Measurements from ENCODE around the gene KLK7.

The KLK7 gene

GRCh38 chr19:50957587-50957986, 26.1 kb downstream of the KLK7 start:
- no peak overlapping the region for H3K4me3 ChIP-seq (ENCODE audit: low read depth in 1 of 2, low read length in 2 of 2)
- no peak overlapping the region for H3K27ac ChIP-seq (ENCODE audit: low read length)
- no peaks in the 10 kb centered on the region for H3K27me3 ChIP-seq (ENCODE audit: low read depth, low read length)
- peaks cover 0 to 5% of the 10 kb centered on the region in 2 donors for H3K9me3 ChIP-seq (ENCODE audit: control insufficient read depth in 1 of 2, low read length in 2 of 2)
- no peaks in the 10 kb centered on the region for H3K36me3 ChIP-seq (ENCODE audit: control insufficient read depth in 1 of 2, insufficient read depth in 2 of 2, low read length in 2 of 2)
- H3K4me1 ChIP-seq (ENCODE audit: control insufficient read depth in 1 of 2, insufficient read depth in 2 of 2, low read length in 2 of 2): no peaks in the 10 kb centered on the region

DNA sequence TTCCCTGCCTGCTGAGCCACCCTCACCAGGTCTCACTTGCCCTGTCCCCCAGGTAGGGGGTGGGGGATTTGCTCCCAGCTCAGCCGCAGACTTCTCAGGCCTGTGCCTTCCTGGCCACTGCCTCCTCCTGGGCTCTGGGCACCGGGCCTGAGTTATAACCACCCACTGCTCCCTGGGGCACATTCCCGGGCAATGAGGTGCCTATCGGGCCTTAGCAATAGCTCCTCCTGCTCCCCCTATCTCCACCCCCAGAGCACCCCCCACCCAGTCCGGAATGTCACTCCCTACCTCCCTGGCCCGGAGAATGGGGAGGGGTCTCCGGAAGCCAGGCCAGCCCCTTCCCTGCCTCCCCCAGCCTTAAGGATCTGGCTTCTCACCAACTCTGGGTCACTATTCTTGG, 30.8 kb downstream of the KLK7 start, which contains the start of gene KLK5:
Gene KLK5 (minus strand): TSS at position 129 of the 400 bp plus-strand sequence. CDS start 381 bp downstream, outside the sequence.
- no peak within 1 kb of the TSS for H3K27ac ChIP-seq (ENCODE audit: low read length)
- H3K4me3 ChIP-seq (ENCODE audit: low read depth in 1 of 2, low read length in 2 of 2): no peak within 1 kb of the TSS
- no peaks in the 10 kb centered on the region for H3K4me1 ChIP-seq (ENCODE audit: control insufficient read depth in 1 of 2, insufficient read depth in 2 of 2, low read length in 2 of 2)
- H3K27me3 ChIP-seq (ENCODE audit: low read depth, low read length): no peaks in the 10 kb centered on the region
- H3K9me3 ChIP-seq (ENCODE audit: control insufficient read depth in 1 of 2, low read length in 2 of 2): no peaks in the 10 kb centered on the region
- H3K36me3 ChIP-seq (ENCODE audit: control insufficient read depth in 1 of 2, insufficient read depth in 2 of 2, low read length in 2 of 2): no peaks in the 10 kb centered on the region

- Histone ChIP-seq H3K4me1 (ENCODE audit: control insufficient read depth in 1 of 2, insufficient read depth in 2 of 2, low read length in 2 of 2) (no peaks in the 10 kb centered on the region), H3K4me3 (ENCODE audit: low read depth in 1 of 2, low read length in 2 of 2) (no peak overlapping the region), H3K9me3 (ENCODE audit: control insufficient read depth in 1 of 2, low read length in 2 of 2) (no peaks in the 10 kb centered on the region), H3K27me3 (ENCODE audit: low read depth, low read length) (no peaks in the 10 kb centered on the region), H3K36me3 (ENCODE audit: control insufficient read depth in 1 of 2, insufficient read depth in 2 of 2, low read length in 2 of 2) (no peaks in the 10 kb centered on the region), H3K27ac (ENCODE audit: low read length) (no peak overlapping the region)
Observed at GRCh38 chr19:50949861-50950260, 33.9 kb downstream of the KLK7 start.

- H3K36me3 ChIP-seq (ENCODE audit: control insufficient read depth in 1 of 2, insufficient read depth in 2 of 2, low read length in 2 of 2): no peaks in the 10 kb centered on the region
- H3K4me1 ChIP-seq (ENCODE audit: control insufficient read depth in 1 of 2, insufficient read depth in 2 of 2, low read length in 2 of 2): no peaks in the 10 kb centered on the region
- H3K4me3 ChIP-seq (ENCODE audit: low read depth in 1 of 2, low read length in 2 of 2): no peak overlapping the region
- H3K27me3 ChIP-seq (ENCODE audit: low read depth, low read length): no peaks in the 10 kb centered on the region
- no peak overlapping the region for H3K27ac ChIP-seq (ENCODE audit: low read length)
- H3K9me3 ChIP-seq (ENCODE audit: control insufficient read depth in 1 of 2, low read length in 2 of 2): no peaks in the 10 kb centered on the region
Observed at GRCh38 chr19:50947123-50947522, 36.6 kb downstream of the KLK7 start.

GRCh38 chr19:50944795-50945194, 38.9 kb downstream of the KLK7 start:
- H3K36me3 ChIP-seq (ENCODE audit: control insufficient read depth in 1 of 2, insufficient read depth in 2 of 2, low read length in 2 of 2): no peaks in the 10 kb centered on the region
- no peaks in the 10 kb centered on the region for H3K27me3 ChIP-seq (ENCODE audit: low read depth, low read length)
- H3K4me3 ChIP-seq (ENCODE audit: low read depth in 1 of 2, low read length in 2 of 2): no peak overlapping the region
- H3K9me3 ChIP-seq (ENCODE audit: control insufficient read depth in 1 of 2, low read length in 2 of 2): peaks cover 0 to 3% of the 10 kb centered on the region in 2 donors
- no peak overlapping the region for H3K27ac ChIP-seq (ENCODE audit: low read length)
- no peaks in the 10 kb centered on the region for H3K4me1 ChIP-seq (ENCODE audit: control insufficient read depth in 1 of 2, insufficient read depth in 2 of 2, low read length in 2 of 2)

DNA sequence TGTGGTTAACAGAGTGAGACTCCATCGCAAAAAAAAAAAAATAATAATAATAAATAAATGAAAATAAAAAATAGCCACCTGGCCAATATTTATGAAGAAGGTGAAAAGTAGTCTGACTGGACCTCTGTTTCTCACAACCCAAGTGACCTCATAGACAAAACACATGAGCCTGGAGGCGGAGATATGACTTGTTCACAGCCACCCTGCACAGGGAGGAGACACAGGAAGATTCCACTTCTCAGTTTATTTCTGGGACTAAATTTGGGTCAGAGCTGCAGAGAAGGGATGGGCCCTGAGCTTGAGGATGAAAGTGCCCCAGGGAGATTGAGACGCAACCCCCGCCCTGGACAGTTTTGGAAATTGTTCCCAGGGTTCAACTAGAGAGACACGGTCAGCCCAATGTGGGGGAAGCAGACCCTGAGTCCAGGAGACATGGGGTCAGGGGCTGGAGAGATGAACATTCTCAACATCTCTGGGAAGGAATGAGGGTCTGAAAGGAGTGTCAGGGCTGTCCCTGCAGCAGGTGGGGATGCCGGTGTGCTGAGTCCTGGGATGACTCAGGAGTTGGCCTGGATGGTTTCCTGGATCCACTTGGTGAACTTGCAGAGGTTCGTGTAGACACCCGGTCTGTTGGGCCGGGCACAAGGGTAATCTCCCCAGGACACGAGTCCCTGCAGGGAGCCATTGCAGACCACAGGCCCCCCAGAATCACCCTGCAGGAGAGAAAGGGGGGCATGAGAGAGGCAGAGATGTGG, 40.5 kb downstream of the KLK7 start:
- Histone ChIP-seq H3K27me3 (ENCODE audit: low read depth, low read length) (no peaks in the 10 kb centered on the region), H3K4me3 (ENCODE audit: low read depth in 1 of 2, low read length in 2 of 2) (no peak overlapping the region), H3K4me1 (ENCODE audit: control insufficient read depth in 1 of 2, insufficient read depth in 2 of 2, low read length in 2 of 2) (no peaks in the 10 kb centered on the region), H3K27ac (ENCODE audit: low read length) (no peak overlapping the region), H3K9me3 (ENCODE audit: control insufficient read depth in 1 of 2, low read length in 2 of 2) (peaks cover 0 to 11% of the 10 kb centered on the region in 2 donors), H3K36me3 (ENCODE audit: control insufficient read depth in 1 of 2, insufficient read depth in 2 of 2, low read length in 2 of 2) (no peaks in the 10 kb centered on the region)

GRCh38 chr19:50939596-50939995, 44.1 kb downstream of the KLK7 start:
- no peak overlapping the region for H3K27ac ChIP-seq (ENCODE audit: low read length)
- H3K4me1 ChIP-seq (ENCODE audit: control insufficient read depth in 1 of 2, insufficient read depth in 2 of 2, low read length in 2 of 2): no peaks in the 10 kb centered on the region
- no peak overlapping the region for H3K4me3 ChIP-seq (ENCODE audit: low read depth in 1 of 2, low read length in 2 of 2)
- H3K9me3 ChIP-seq (ENCODE audit: control insufficient read depth in 1 of 2, low read length in 2 of 2): peaks cover 0 to 11% of the 10 kb centered on the region in 2 donors
- H3K36me3 ChIP-seq (ENCODE audit: control insufficient read depth in 1 of 2, insufficient read depth in 2 of 2, low read length in 2 of 2): no peaks in the 10 kb centered on the region
- H3K27me3 ChIP-seq (ENCODE audit: low read depth, low read length): no peaks in the 10 kb centered on the region

DNA sequence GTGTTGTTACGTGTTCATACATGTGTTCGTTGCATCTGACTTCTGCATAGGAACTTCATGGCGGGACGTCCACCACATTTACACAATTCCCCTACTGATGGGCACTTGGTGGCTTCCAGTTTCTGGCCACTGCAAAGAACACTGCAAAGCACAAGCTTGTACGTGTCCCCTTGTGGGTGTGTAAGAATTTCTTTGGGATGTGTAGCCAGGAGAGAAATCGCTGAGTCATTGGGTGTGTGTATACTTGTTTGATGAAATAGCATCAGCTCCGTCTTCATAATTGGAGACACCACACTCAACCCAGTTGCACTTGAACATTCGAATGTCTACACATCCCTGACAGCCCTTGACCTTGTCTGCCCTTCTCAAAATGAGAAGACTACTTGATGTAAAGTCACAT, 50.1 kb downstream of the KLK7 start:
- H3K36me3 ChIP-seq (ENCODE audit: control insufficient read depth in 1 of 2, insufficient read depth in 2 of 2, low read length in 2 of 2): no peaks in the 10 kb centered on the region
- no peak overlapping the region for H3K27ac ChIP-seq (ENCODE audit: low read length)
- H3K4me1 ChIP-seq (ENCODE audit: control insufficient read depth in 1 of 2, insufficient read depth in 2 of 2, low read length in 2 of 2): no peaks in the 10 kb centered on the region
- peaks cover 3% of the 10 kb centered on the region for H3K27me3 ChIP-seq (ENCODE audit: low read depth, low read length)
- H3K9me3 ChIP-seq (ENCODE audit: control insufficient read depth in 1 of 2, low read length in 2 of 2): no peaks in the 10 kb centered on the region
- no peak overlapping the region for H3K4me3 ChIP-seq (ENCODE audit: low read depth in 1 of 2, low read length in 2 of 2)

- Histone ChIP-seq H3K36me3 (ENCODE audit: control insufficient read depth in 1 of 2, insufficient read depth in 2 of 2, low read length in 2 of 2) (no peaks in the 10 kb centered on the region), H3K9me3 (ENCODE audit: control insufficient read depth in 1 of 2, low read length in 2 of 2) (no peaks in the 10 kb centered on the region), H3K27ac (ENCODE audit: low read length) (no peak overlapping the region), H3K27me3 (ENCODE audit: low read depth, low read length) (peaks cover 5% of the 10 kb centered on the region), H3K4me1 (ENCODE audit: control insufficient read depth in 1 of 2, insufficient read depth in 2 of 2, low read length in 2 of 2) (no peaks in the 10 kb centered on the region), H3K4me3 (ENCODE audit: low read depth in 1 of 2, low read length in 2 of 2) (no peak overlapping the region)
Observed at GRCh38 chr19:50932690-50933083, 51.0 kb downstream of the KLK7 start.

GRCh38 chr19:50932018-50932689, 51.6 kb downstream of the KLK7 start:
- peaks cover 5% of the 10 kb centered on the region for H3K27me3 ChIP-seq (ENCODE audit: low read depth, low read length)
- H3K4me1 ChIP-seq (ENCODE audit: control insufficient read depth in 1 of 2, insufficient read depth in 2 of 2, low read length in 2 of 2): no peaks in the 10 kb centered on the region
- no peak overlapping the region for H3K27ac ChIP-seq (ENCODE audit: low read length)
- H3K4me3 ChIP-seq (ENCODE audit: low read depth in 1 of 2, low read length in 2 of 2): no peak overlapping the region
- H3K36me3 ChIP-seq (ENCODE audit: control insufficient read depth in 1 of 2, insufficient read depth in 2 of 2, low read length in 2 of 2): no peaks in the 10 kb centered on the region
- no peaks in the 10 kb centered on the region for H3K9me3 ChIP-seq (ENCODE audit: control insufficient read depth in 1 of 2, low read length in 2 of 2)

DNA sequence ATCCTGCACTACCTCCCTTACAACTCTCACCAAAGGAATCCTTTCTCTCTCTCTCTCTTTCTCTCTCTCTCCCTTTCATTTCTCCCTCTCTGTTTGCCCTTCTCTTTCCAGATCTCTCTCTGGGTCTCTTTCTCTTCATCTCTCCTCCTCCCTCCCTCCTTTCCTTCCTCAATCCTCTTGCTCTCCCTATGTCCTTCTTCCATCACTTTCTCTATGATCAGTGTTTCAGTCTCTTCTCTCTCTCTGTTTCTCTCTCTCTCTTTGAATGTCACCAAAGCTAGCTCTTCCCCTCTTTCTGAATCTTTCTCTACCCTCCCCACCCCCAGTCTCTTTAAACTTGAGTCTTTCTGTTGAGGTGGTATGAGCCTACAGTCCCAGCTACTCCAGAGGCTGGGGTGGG, 52.7 kb downstream of the KLK7 start:
- Histone ChIP-seq H3K9me3 (ENCODE audit: control insufficient read depth in 1 of 2, low read length in 2 of 2) (no peaks in the 10 kb centered on the region), H3K4me3 (ENCODE audit: low read depth in 1 of 2, low read length in 2 of 2) (no peak overlapping the region), H3K27me3 (ENCODE audit: low read depth, low read length) (peaks cover 5% of the 10 kb centered on the region)

More for the DNA sequence above, 52.7 kb downstream of the KLK7 start:
- Histone ChIP-seq H3K36me3 (ENCODE audit: control insufficient read depth in 1 of 2, insufficient read depth in 2 of 2, low read length in 2 of 2) (no peaks in the 10 kb centered on the region), H3K4me1 (ENCODE audit: control insufficient read depth in 1 of 2, insufficient read depth in 2 of 2, low read length in 2 of 2) (no peaks in the 10 kb centered on the region), H3K27ac (ENCODE audit: low read length) (no peak overlapping the region)

Measured in muscle layer of duodenum (tissue), 2 donors.